H9 (cell line): Measurements from ENCODE around the gene SRRM2. TPM values are rescaled to one million over a fixed set of nuclear protein-coding genes. Genes with fewer than 3 reads are reported as not detected.

Experiments used
- DNase-seq: peaks from one replicate; pipeline ENCODE4 v3.0.0-alpha.2; 2017
- H2AFZ ChIP-seq: one replicate; pipeline ENCODE4 v1.6.1; 2013; ENCODE audit warnings: mild to moderate bottlenecking, low read length, control low read depth, moderate library complexity
- H2AK5ac ChIP-seq: 2 replicates; pipeline ENCODE4 v1.6.1; 2013; ENCODE audit warnings: low read length, control low read depth, mixed read lengths; ENCODE audit not compliant: insufficient read length
- H2BK120ac ChIP-seq: one replicate; pipeline ENCODE4 v1.6.1; 2013; ENCODE audit warnings: low read depth, mild to moderate bottlenecking, low read length, control low read depth, inconsistent platforms; ENCODE audit not compliant: poor library complexity, severe bottlenecking
- H2BK12ac ChIP-seq: 2 replicates; pipeline ENCODE4 v1.6.1; 2013; ENCODE audit warnings: low read length, control low read depth, mixed read lengths, low read depth; ENCODE audit not compliant: insufficient read length
- H2BK15ac ChIP-seq: 2 replicates; pipeline ENCODE4 v1.6.1; 2013; ENCODE audit warnings: low read depth, low read length, control low read depth
- H2BK20ac ChIP-seq: one replicate; pipeline ENCODE4 v1.6.1; 2013; ENCODE audit warnings: low read depth, mild to moderate bottlenecking, low read length, control low read depth, inconsistent platforms; ENCODE audit not compliant: poor library complexity, severe bottlenecking
- H2BK5ac ChIP-seq: 2 replicates; pipeline ENCODE4 v1.6.1; 2013; ENCODE audit warnings: low read length, control low read depth, mixed read lengths; ENCODE audit not compliant: insufficient read length
- H3K14ac ChIP-seq: 2 replicates; pipeline ENCODE4 v1.6.1; 2013; ENCODE audit warnings: low read length, control low read depth; ENCODE audit not compliant: insufficient read depth
- H3K18ac ChIP-seq: 2 replicates; pipeline ENCODE4 v1.6.1; 2013; ENCODE audit warnings: low read depth, mild to moderate bottlenecking, mixed read lengths, low read length, control low read depth; ENCODE audit not compliant: insufficient read length
- H3K23ac ChIP-seq: 2 replicates; pipeline ENCODE4 v1.6.1; 2013; ENCODE audit warnings: low read length, control low read depth, mixed read lengths, low read depth; ENCODE audit not compliant: insufficient read length
- H3K23me2 ChIP-seq: 2 replicates; pipeline ENCODE4 v1.6.1; 2013; ENCODE audit warnings: low read depth, mild to moderate bottlenecking, mixed read lengths, low read length, control low read depth; ENCODE audit not compliant: insufficient read length, poor library complexity, severe bottlenecking
- H3K27ac ChIP-seq: 2 replicates; pipeline ENCODE4 v1.5.1; 2013; ENCODE audit warnings: low read length, control low read depth, mixed read lengths, low read depth; ENCODE audit not compliant: insufficient read length
- H3K27me3 ChIP-seq: 2 replicates; pipeline ENCODE4 v1.6.1; 2013; ENCODE audit warnings: low read length, control low read depth, inconsistent platforms; ENCODE audit not compliant: insufficient read depth
- H3K4ac ChIP-seq: 2 replicates; pipeline ENCODE4 v1.6.1; 2013; ENCODE audit warnings: low read depth, mild to moderate bottlenecking, control low read depth, inconsistent platforms, low read length, moderate library complexity
- H3K4me1 ChIP-seq: 2 replicates; pipeline ENCODE4 v1.6.1; 2013; ENCODE audit warnings: low read length, control low read depth, inconsistent platforms; ENCODE audit not compliant: insufficient read depth
- H3K4me2 ChIP-seq: 2 replicates; pipeline ENCODE4 v1.6.1; 2013; ENCODE audit warnings: low read length, control low read depth, mixed read lengths; ENCODE audit not compliant: insufficient read length, insufficient read depth
- H3K56ac ChIP-seq: 2 replicates; pipeline ENCODE4 v1.6.1; 2013; ENCODE audit warnings: low read depth, mild to moderate bottlenecking, mixed read lengths, low read length, control low read depth; ENCODE audit not compliant: insufficient read length
- H3K79me1 ChIP-seq: 2 replicates; pipeline ENCODE4 v1.6.1; 2013; ENCODE audit warnings: low read depth, mild to moderate bottlenecking, moderate library complexity, low read length, control low read depth, inconsistent platforms; ENCODE audit not compliant: insufficient read depth, poor library complexity, severe bottlenecking
- H3K79me2 ChIP-seq: 2 replicates; pipeline ENCODE4 v1.6.1; 2013; ENCODE audit warnings: low read length, control low read depth, inconsistent platforms; ENCODE audit not compliant: insufficient read depth
- H3K9ac ChIP-seq: 2 replicates; pipeline ENCODE4 v1.6.1; 2013; ENCODE audit warnings: low read length, control low read depth, mixed read lengths; ENCODE audit not compliant: insufficient read length; ENCODE audit errors: extremely low read depth
- H3K9me3 ChIP-seq: one replicate; pipeline ENCODE4 v1.6.1; 2013; ENCODE audit warnings: low read depth, low read length, inconsistent platforms; ENCODE audit not compliant: control insufficient read depth
- H3T11ph ChIP-seq: one replicate; pipeline ENCODE4 v1.6.1; 2013; ENCODE audit warnings: mild to moderate bottlenecking, low read length, control low read depth, inconsistent platforms
- H4K20me1 ChIP-seq: one replicate; pipeline ENCODE4 v1.6.1; 2013; ENCODE audit not compliant: control insufficient read depth, insufficient read length, insufficient read depth
- H4K5ac ChIP-seq: 2 replicates; pipeline ENCODE4 v1.6.1; 2013; ENCODE audit warnings: low read depth, mild to moderate bottlenecking, mixed read lengths, low read length, control low read depth; ENCODE audit not compliant: insufficient read length
- H4K8ac ChIP-seq: replicated peaks from 2 replicates; pipeline ENCODE4 v1.6.1; 2013; ENCODE audit warnings: low read length, control low read depth, mixed read lengths, low read depth; ENCODE audit not compliant: insufficient read length
- H4K91ac ChIP-seq: 2 replicates; pipeline ENCODE4 v1.6.1; 2013; ENCODE audit warnings: low read depth, mild to moderate bottlenecking, moderate library complexity, mixed read lengths, low read length, control low read depth; ENCODE audit not compliant: insufficient read length
- H3K27ac Mint-ChIP-seq, 3 experiments: 2 replicates in 2 of 3; 3 replicates in 1 of 3; pipeline ENCODE4 v1.8.0; 2020 to 2021; ENCODE audit warnings: mixed read lengths in 3 of 3, mild to moderate bottlenecking in 1 of 3, moderate library complexity in 1 of 3
- H3K27me3 Mint-ChIP-seq: 2 replicates; pipeline ENCODE4 v1.8.0; 2021; ENCODE audit warnings: low read depth, mild to moderate bottlenecking, moderate library complexity, mixed read lengths
- H3K36me3 Mint-ChIP-seq, 3 experiments: 2 replicates in 2 of 3; 3 replicates in 1 of 3; pipeline ENCODE4 v1.8.0; 2020 to 2021; ENCODE audit warnings: low read depth in 3 of 3, mixed read lengths in 3 of 3; ENCODE audit not compliant: insufficient read depth in 1 of 3
- H3K4me1 Mint-ChIP-seq, 2 experiments: 2 replicates each; pipeline ENCODE4 v1.8.0; 2020; ENCODE audit warnings: mixed read lengths in 2 of 2
- H3K4me3 Mint-ChIP-seq, 2 experiments: 2 replicates in 1 of 2; 3 replicates in 1 of 2; pipeline ENCODE4 v1.8.0; 2020 to 2021; ENCODE audit warnings: mild to moderate bottlenecking in 2 of 2, mixed read lengths in 2 of 2, moderate library complexity in 1 of 2
- H3K9me3 Mint-ChIP-seq, 2 experiments: 2 replicates in 1 of 2; 3 replicates in 1 of 2; pipeline ENCODE4 v1.8.0; 2020; ENCODE audit warnings: mild to moderate bottlenecking in 2 of 2, mixed read lengths in 2 of 2, moderate library complexity in 1 of 2
- CTCF ChIP-seq: fragments of 200-600 bp; sonication (generic); conservative IDR thresholded peaks from 3 replicates; pipeline ENCODE4 v1.8.0; 2021; ENCODE audit warnings: antibody characterized with exemption, mild to moderate bottlenecking
- WGBS: extraction: QIAGEN DNeasy Blood & Tissue Kit; methylation state at CpG from one replicate; pipeline ENCODE4 v1.1.7; 2013; ENCODE audit warnings: missing lambda C conversion rate, low lambda C conversion rate, mixed read lengths; ENCODE audit not compliant: insufficient read length; ENCODE audit errors: extremely low coverage; 5-methylcytosine and 5-hydroxymethylcytosine counted together
- total RNA-seq: library from RNA; stranded (reverse); gene quantifications from 2 replicates; pipeline ENCODE4 v1.2.1, GENCODE V29; 2021

The SRRM2 gene
- total RNA-seq, 1 experiment from 2014 or later = 694 TPM

GRCh38 chr16:2766430-2767139, 14.1 kb downstream of the SRRM2 start:
- DNase-seq = no peak
- no peaks in the 10 kb centered on the region for H3K9me3 ChIP-seq
- H3K18ac ChIP-seq = no peak overlapping the region
- no peak overlapping the region for H4K8ac ChIP-seq
- WGBS = no CpG with 5 or more reads among the region's 44 CpGs
- no peak overlapping the region for H2BK15ac ChIP-seq
- H3K27me3 ChIP-seq = no peaks in the 10 kb centered on the region
- no peak overlapping the region for H3T11ph ChIP-seq
- H2AFZ ChIP-seq = no peak overlapping the region
- H4K91ac ChIP-seq = no peak overlapping the region
- H3K27ac ChIP-seq = no peak overlapping the region
- H3K23ac ChIP-seq = no peak overlapping the region
- no peak overlapping the region for H3K9ac ChIP-seq
- no peak overlapping the region for H2AK5ac ChIP-seq
- Mint-ChIP-seq H3K9me3 (peaks cover 25 to 40% of the 10 kb centered on the region in 2 experiments), H3K27me3 (peaks cover 1% of the 10 kb centered on the region; the same call in 1 of the 2 replicates), H3K4me3 (peak overlapping the region in 1 of 2 experiments; percentile 26; a peak in 1 of 5 replicates), H3K36me3 (peaks cover 92 to 100% (median 100%) of the 10 kb centered on the region in 3 experiments), H3K4me1 (peaks cover 3 to 33% of the 10 kb centered on the region in 2 experiments; a peak in 3 of 4 replicates), H3K27ac (peak overlapping the region in 1 of 3 experiments; percentile 41; a peak in 2 of 7 replicates)
- no peak overlapping the region for H2BK5ac ChIP-seq
- H2BK120ac ChIP-seq = no peak overlapping the region
- H3K79me1 ChIP-seq = peaks cover 20% of the 10 kb centered on the region
- no peaks in the 10 kb centered on the region for H3K23me2 ChIP-seq
- no peak overlapping the region for H3K14ac ChIP-seq
- no peak overlapping the region for H2BK20ac ChIP-seq
- H3K4ac ChIP-seq = no peak overlapping the region
- H2BK12ac ChIP-seq = no peak overlapping the region
- no peaks in the 10 kb centered on the region for H4K20me1 ChIP-seq
- no peak overlapping the region for H3K56ac ChIP-seq
- TF ChIP-seq CTCF = no peak
- no peaks in the 10 kb centered on the region for H3K4me1 ChIP-seq
- H3K79me2 ChIP-seq = peaks cover 2% of the 10 kb centered on the region; the same call in 1 of the 2 replicates
- H4K5ac ChIP-seq = no peak overlapping the region
- no peak overlapping the region for H3K4me2 ChIP-seq
